Measurements from ENCODE around the gene PTPRK.

DNA sequence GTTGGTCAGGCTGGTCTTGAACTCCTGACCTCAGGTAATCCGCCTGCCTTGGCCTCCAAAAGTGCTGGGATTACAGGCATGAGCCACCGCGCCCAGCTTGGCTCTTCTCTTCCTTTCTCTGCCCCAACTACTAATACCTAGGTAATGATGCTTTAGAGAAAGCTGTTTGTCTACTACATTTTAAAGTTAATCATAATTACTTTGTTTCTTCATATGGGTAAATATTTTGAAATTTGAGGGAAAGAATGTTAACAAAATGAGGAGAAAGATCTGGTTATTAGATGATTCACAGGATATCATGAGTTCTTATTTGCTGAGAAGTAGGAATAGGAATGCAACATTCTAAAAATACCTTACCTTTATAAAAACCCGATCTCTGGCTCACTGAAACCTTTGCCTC, 18.4 kb upstream of the PTPRK start:
- TF ChIP-seq POLR2AphosphoS5 (IDR thresholded peaks at IDR 0.05) (no peak), POLR2A (IDR thresholded peaks at IDR 0.05) (no peak)
- TF ChIP-seq, protein P1, sequence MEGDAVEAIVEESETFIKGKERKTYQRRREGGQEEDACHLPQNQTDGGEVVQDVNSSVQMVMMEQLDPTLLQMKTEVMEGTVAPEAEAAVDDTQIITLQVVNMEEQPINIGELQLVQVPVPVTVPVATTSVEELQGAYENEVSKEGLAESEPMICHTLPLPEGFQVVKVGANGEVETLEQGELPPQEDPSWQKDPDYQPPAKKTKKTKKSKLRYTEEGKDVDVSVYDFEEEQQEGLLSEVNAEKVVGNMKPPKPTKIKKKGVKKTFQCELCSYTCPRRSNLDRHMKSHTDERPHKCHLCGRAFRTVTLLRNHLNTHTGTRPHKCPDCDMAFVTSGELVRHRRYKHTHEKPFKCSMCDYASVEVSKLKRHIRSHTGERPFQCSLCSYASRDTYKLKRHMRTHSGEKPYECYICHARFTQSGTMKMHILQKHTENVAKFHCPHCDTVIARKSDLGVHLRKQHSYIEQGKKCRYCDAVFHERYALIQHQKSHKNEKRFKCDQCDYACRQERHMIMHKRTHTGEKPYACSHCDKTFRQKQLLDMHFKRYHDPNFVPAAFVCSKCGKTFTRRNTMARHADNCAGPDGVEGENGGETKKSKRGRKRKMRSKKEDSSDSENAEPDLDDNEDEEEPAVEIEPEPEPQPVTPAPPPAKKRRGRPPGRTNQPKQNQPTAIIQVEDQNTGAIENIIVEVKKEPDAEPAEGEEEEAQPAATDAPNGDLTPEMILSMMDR (IDR thresholded peaks at IDR 0.05): no peak

Data from transverse colon (tissue), 4 donors.